Fibroblast of lung (primary cell): ENCODE results near the gene SCUBE1. TPM values are rescaled to one million over a fixed set of nuclear protein-coding genes. Genes with fewer than 3 reads are reported as not detected.

ENCODE experiments used
- DNase-seq, 2 donors: peaks; one replicate each; pipeline versions ENCODE4 v3.0.0 to v3.0.0-alpha.2; 2010; ENCODE audit warnings: low read depth in 2 of 2
- H2AFZ ChIP-seq: 2 replicates; pipeline ENCODE4 v1.5.1; 2012; ENCODE audit warnings: low read length, control low read depth, inconsistent platforms
- H3K27ac ChIP-seq: 2 replicates; pipeline ENCODE4 v1.5.1; 2011; ENCODE audit warnings: low read length, control low read depth; ENCODE audit not compliant: insufficient read depth
- H3K27me3 ChIP-seq: 2 replicates; pipeline ENCODE4 v1.5.1; 2011; ENCODE audit warnings: mild to moderate bottlenecking, low read length; ENCODE audit not compliant: control insufficient read depth, insufficient read depth
- H3K36me3 ChIP-seq: 2 replicates; pipeline ENCODE4 v1.5.1; 2011; ENCODE audit warnings: low read length; ENCODE audit not compliant: control insufficient read depth, insufficient read depth
- H3K4me1 ChIP-seq: 2 replicates; pipeline ENCODE4 v1.5.1; 2011; ENCODE audit warnings: low read length; ENCODE audit not compliant: control insufficient read depth, insufficient read depth; ENCODE audit errors: extremely low read depth
- H3K4me2 ChIP-seq: 2 replicates; pipeline ENCODE4 v1.5.1; 2011; ENCODE audit warnings: low read length, control low read depth; ENCODE audit not compliant: insufficient read depth; ENCODE audit errors: extremely low read depth
- H3K4me3 ChIP-seq, 4 experiments: fragments of 200-600 bp in 1 of 4; sonication (generic) in 1 of 4; replicated peaks in 1 of 4; 2 replicates each; pipeline ENCODE4 v1.5.1; 2011 to 2016; ENCODE audit warnings: low read length in 4 of 4, low read depth in 3 of 4, mild to moderate bottlenecking in 3 of 4, control low read depth in 2 of 4, inconsistent platforms in 1 of 4, mixed read lengths in 1 of 4; ENCODE audit not compliant: insufficient read depth in 1 of 4; ENCODE audit errors: control extremely low read depth in 1 of 4
- H3K79me2 ChIP-seq: 2 replicates; pipeline ENCODE4 v1.5.1; 2012; ENCODE audit warnings: mild to moderate bottlenecking, low read length, inconsistent platforms; ENCODE audit not compliant: control insufficient read depth, insufficient read depth
- H3K9ac ChIP-seq: 2 replicates; pipeline ENCODE4 v1.5.1; 2011; ENCODE audit warnings: mild to moderate bottlenecking, low read length, control low read depth; ENCODE audit not compliant: insufficient read depth
- H3K9me3 ChIP-seq: 2 replicates; pipeline ENCODE4 v1.5.1; 2012; ENCODE audit warnings: low read depth, low read length; ENCODE audit not compliant: control insufficient read depth, insufficient read depth
- H4K20me1 ChIP-seq: 2 replicates; pipeline ENCODE4 v1.5.1; 2011; ENCODE audit warnings: low read length; ENCODE audit not compliant: control insufficient read depth, insufficient read depth; ENCODE audit errors: extremely low read depth
- CTCF ChIP-seq, 2 donors: IDR thresholded peaks in 1 of 2; conservative IDR thresholded peaks in 1 of 2; 1 replicate in 1 of 2; 2 replicates in 1 of 2; pipeline ENCODE4 v1.5.1; 2011 to 2012; ENCODE audit warnings: low read length in 2 of 2, control low read depth in 1 of 2, inconsistent platforms in 1 of 2, low read depth in 1 of 2, mild to moderate bottlenecking in 1 of 2
- EZH2 ChIP-seq: IDR thresholded peaks from 2 replicates; pipeline ENCODE4 v1.5.1; 2012; ENCODE audit warnings: low read length, control low read depth, mild to moderate bottlenecking; ENCODE audit errors: missing control alignments
- polyA plus RNA-seq, 2 donors: library from polyadenylated mRNA; depleted of rRNA in 1 of 2; stranded (reverse) in 1 of 2; unstranded in 1 of 2; fragments of >200 nt; gene quantifications; 2 replicates each; pipeline ENCODE4 v1.2.1, GENCODE V29; 2011 to 2012; ENCODE audit warnings: missing spikeins in 1 of 2
- total RNA-seq: library from RNA; depleted of rRNA; stranded (reverse); fragments of >200 nt; gene quantifications from 2 replicates; pipeline ENCODE4 v1.2.1, GENCODE V29; 2014

The SCUBE1 gene
- total and polyA plus RNA-seq, 2 donors (not counting 1 experiment from before 2014, with no cell fraction given) = 0.17 TPM; not detected in 1

GRCh38 chr22:43252319-43252718 is 90.9 kb downstream of the SCUBE1 start:
- no peak overlapping the region for H3K4me2 ChIP-seq
- no peaks in the 10 kb centered on the region for H3K79me2 ChIP-seq
- no peak for DNase-seq
- H3K4me3 ChIP-seq = no peak overlapping the region
- no peaks in the 10 kb centered on the region for H3K27me3 ChIP-seq
- H3K9me3 ChIP-seq = no peaks in the 10 kb centered on the region
- TF ChIP-seq CTCF (conservative IDR thresholded peaks at IDR 0.05 in 1 of 2, IDR thresholded peaks at IDR 0.05 in 1 of 2; ENCODE audit: low read depth in 1 of 2, low read length in 2 of 2) (no peak), EZH2 (no peak)
- H3K4me1 ChIP-seq = no peaks in the 10 kb centered on the region
- H3K9ac ChIP-seq = no peak overlapping the region
- H4K20me1 ChIP-seq = no peaks in the 10 kb centered on the region
- no peaks in the 10 kb centered on the region for H3K36me3 ChIP-seq
- no peak overlapping the region for H3K27ac ChIP-seq
- no peak overlapping the region for H2AFZ ChIP-seq

- no peak for TF ChIP-seq EZH2
- TF ChIP-seq CTCF (conservative IDR thresholded peaks at IDR 0.05 in 1 of 2, IDR thresholded peaks at IDR 0.05 in 1 of 2; ENCODE audit: low read depth in 1 of 2, low read length in 2 of 2) = no peak
- Histone ChIP-seq H3K4me3 (no peak overlapping the region), H3K36me3 (no peaks in the 10 kb centered on the region), H3K4me1 (no peaks in the 10 kb centered on the region), H2AFZ (no peak overlapping the region), H3K9me3 (no peaks in the 10 kb centered on the region), H3K9ac (no peak overlapping the region), H3K27me3 (no peaks in the 10 kb centered on the region), H4K20me1 (no peaks in the 10 kb centered on the region), H3K79me2 (no peaks in the 10 kb centered on the region), H3K4me2 (no peak overlapping the region), H3K27ac (no peak overlapping the region)
- DNase-seq = no peak
These were observed 93.2 kb downstream of the SCUBE1 start for GRCh38 chr22:43249789-43250471.

GRCh38 chr22:43247546-43248260 is 95.5 kb downstream of the SCUBE1 start:
- H4K20me1 ChIP-seq = no peaks in the 10 kb centered on the region
- H3K4me2 ChIP-seq = no peak overlapping the region
- H3K79me2 ChIP-seq = no peaks in the 10 kb centered on the region
- H3K4me3 ChIP-seq = no peak overlapping the region
- no peak overlapping the region for H3K27ac ChIP-seq
- H3K9me3 ChIP-seq = no peaks in the 10 kb centered on the region
- H3K9ac ChIP-seq = no peak overlapping the region
- H3K36me3 ChIP-seq = no peaks in the 10 kb centered on the region
- no peak overlapping the region for H2AFZ ChIP-seq
- TF ChIP-seq CTCF (conservative IDR thresholded peaks at IDR 0.05 in 1 of 2, IDR thresholded peaks at IDR 0.05 in 1 of 2; ENCODE audit: low read depth in 1 of 2, low read length in 2 of 2) (no peak), EZH2 (no peak)
- no peak for DNase-seq
- no peaks in the 10 kb centered on the region for H3K27me3 ChIP-seq
- H3K4me1 ChIP-seq = no peaks in the 10 kb centered on the region
